GM18951 (cell line): ENCODE data around the gene RALGAPA2.

Source experiments
- POLR2A ChIP-seq: IDR thresholded peaks from 4 replicates; pipeline ENCODE4 v1.6.1; 2011; ENCODE audit warnings: mild to moderate bottlenecking; ENCODE audit not compliant: insufficient read length, insufficient read depth; ENCODE audit errors: extremely low read depth
- in situ Hi-C: fragments of 300-500 bp; cut with MboI; formaldehyde crosslinking; loops from one replicate; pipeline ENCODE4 v1.12.0; 2022; ENCODE audit warnings: low sequenced_read_pairs, mixed read lengths, inconsistent platforms; ENCODE audit not compliant: unreplicated experiment

The RALGAPA2 gene

DNA sequence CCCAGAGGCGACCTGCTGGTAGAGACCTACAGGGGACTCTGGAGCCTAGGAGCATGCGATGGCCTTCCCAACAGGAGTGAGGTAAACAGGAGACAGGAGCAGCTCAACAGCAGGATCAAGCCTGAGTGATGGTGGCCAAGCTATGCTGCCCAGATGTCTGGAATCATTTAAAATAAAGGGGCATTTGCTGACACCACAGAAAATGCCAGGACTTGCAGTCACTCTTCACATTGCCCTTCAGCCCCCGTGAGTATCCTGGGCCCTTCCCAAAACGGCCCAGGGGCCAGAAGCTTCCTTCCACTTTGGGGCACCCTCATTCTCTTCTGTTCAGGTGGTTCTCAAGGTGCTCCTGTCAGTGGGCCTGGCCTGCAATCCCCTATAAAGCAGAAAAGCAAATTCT is 321.3 kb downstream of the RALGAPA2 start:
- TF ChIP-seq POLR2A, result no peak
- in situ Hi-C loops, result no loop called here

DNA sequence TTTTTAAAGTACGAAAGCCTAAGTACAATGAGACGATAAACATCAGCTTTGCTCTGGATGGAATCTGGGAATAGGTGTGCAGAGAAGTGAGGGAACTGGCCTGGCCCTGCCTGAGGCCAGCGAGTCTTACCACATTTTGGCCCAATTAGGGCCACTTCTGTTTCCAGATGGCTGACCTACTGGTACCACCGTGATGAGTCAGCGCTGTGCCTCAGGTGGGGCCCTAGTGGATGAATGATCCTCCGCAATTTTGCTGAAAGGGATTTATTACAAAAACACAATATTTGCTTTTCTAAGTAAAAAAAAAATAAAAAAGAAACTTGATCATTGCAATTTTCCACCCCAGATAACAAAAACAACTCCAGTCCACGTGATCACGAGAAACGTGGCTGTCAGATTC is 322.1 kb downstream of the RALGAPA2 start:
- in situ Hi-C loops, result no loop called here
- no peak for TF ChIP-seq POLR2A

DNA sequence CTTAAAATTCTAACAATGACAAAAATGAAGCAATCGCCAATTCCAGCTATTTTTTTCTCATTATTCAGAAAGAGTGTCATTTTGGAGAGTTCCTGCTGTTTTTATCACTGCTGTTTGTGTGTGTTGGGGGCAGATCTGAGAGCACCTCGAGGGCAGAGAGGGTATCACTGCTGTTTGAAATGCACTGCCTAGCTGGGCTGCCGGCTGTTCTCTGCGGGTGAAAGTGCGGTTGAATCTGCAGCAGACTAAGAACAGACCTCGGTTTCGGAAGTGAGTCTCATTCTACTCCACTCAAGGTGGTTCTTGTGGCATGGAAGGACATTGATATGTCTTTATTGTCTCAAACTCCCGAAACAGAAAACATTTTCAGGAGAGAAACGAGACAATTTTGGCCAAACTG is 326.3 kb downstream of the RALGAPA2 start:
- in situ Hi-C loops, result no loop called here
- no peak for TF ChIP-seq POLR2A

DNA sequence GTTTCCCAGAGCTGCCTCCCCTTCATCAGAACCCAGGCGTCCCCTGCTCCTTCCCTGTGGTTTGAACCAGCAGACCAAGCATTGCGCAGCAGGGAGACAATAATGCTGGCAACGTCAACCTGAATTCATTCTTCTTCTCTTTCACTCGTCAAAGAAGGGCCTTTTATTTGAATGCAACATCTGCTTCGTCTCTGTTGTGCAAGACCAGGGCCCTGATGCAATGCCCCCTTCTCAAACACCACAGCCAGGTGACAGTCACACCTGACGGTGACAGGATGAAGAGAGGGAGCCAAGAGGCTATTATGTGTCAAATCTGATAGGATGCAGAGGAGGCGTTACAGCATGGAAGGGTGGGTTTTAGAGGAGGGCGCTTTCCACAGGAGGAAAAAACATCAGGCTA is 336.6 kb downstream of the RALGAPA2 start:
- in situ Hi-C loops, result no loop called here
- TF ChIP-seq POLR2A, result no peak

DNA sequence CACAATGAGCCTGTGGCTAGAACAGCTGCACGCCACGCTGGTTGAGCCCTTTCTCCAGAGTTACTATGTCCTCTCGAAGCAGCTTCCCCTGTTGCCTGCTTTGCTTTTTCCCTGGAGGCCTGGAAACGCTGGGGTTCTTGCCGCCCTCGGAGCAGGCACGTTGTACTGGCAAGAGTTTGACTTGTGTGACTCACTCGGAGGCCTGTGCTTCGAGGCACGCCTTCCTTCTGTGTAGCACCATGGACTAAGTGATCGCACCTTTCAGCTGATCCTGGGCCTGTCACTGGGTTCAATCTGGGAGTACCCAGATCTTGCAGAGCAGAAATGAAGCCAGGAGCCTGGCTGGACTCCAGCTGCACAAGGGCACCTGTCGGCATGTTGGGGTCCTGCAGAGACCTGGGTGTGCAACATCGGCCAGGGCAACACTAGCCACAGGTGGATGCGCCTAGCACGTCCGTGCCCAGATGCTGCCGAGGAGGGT is 339.3 kb downstream of the RALGAPA2 start:
- in situ Hi-C loops, result no loop called here
- TF ChIP-seq POLR2A, result no peak

DNA sequence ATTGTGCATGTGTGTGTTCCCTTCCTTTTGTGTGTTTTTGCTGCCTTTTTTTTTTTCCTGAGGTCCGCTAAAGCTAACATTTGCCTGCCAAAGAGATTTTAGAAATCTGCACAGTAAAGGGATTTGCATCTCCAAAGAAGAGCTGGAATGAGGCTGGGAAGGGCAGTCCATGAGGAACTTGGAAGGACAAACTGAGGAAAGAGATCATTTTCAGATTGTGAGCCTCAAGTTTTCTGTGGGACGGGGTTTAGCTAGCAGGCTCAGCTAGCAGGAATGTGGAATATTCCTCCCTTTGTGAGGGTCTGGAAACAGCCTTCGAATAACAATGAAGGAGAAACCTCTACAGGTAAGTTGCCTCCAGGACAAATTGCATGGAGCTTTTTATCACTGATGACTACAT is 340.8 kb downstream of the RALGAPA2 start:
- in situ Hi-C loops, result no loop called here

DNA sequence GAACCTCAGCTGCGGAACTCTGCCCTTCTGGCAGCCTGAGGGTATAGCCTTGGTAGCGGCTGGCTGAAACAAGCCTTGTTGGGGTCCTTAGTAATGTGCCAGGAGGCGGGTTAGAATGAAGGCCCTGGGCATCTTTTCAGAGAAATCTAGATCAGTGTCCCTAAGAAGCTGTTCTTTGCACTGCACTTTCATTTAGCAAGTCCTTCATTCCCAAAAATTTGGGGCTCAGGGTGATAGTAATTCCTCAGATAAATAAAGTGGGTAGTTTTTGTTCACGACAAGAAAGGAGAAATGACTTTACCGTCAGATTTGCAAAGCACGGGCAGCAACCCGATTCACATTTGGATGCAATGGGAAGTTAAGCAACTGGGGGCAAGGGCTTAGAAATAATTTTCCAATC is 341.4 kb downstream of the RALGAPA2 start:
- no peak for TF ChIP-seq POLR2A
- in situ Hi-C loops, result no loop called here

More for the DNA sequence above, 340.8 kb downstream of the RALGAPA2 start:
- TF ChIP-seq POLR2A, result no peak

DNA sequence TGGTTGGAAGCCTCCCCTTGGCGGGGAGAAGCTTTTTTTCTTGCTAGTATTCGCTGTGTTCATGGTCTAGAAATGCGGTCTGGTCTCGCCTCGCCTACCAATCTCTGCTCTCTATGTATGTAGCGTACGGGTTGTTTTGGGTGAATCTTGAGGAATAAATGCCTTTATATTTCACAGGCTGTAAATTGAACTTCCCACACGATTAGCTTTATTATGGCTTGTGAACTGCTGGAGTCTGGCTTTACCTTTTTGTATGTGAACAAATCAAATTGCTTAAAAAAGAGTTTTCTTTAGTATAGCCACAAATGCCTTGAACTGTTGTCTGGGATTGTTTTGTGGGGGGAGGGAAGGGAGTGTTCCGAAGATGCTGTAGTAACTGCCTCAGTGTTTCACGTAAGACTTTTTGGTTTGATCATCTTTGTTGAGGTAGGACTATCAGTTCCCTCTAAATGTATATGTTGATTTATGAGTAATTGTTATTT is 342.3 kb downstream of the RALGAPA2 start:
- no peak for TF ChIP-seq POLR2A
- in situ Hi-C loops, result no loop called here

DNA sequence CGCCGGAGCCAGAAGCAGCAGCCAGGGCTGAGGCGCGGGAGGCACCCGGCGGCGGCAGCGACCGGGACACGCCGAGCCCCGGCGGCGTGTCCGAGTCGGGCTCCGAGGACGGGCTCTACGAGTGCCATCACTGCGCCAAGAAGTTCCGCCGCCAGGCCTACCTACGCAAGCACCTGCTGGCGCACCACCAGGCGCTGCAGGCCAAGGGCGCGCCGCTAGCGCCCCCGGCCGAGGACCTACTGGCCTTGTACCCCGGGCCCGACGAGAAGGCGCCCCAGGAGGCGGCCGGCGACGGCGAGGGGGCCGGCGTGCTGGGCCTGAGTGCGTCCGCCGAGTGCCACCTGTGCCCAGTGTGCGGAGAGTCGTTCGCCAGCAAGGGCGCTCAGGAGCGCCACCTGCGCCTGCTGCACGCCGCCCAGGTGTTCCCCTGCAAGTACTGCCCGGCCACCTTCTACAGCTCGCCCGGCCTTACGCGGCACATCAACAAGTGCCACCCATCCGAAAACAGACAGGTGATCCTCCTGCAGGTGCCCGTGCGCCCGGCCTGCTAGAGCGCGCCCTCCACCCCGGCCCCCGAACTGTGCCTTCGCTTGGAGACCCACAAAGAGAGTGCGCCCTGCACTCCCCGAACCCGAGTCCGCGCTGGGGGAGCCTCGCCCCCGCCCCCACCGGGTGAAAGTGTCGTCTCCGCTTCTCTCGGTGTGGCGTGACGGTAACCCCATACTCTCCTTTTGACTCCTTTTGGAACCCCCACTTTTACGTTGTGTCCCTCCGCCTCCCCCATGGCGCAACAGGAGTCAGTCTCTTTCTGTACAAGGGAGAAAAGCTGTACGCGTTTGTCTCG is 343.0 kb downstream of the RALGAPA2 start:
- in situ Hi-C loops, result no loop called here
- TF ChIP-seq POLR2A, result no peak

DNA sequence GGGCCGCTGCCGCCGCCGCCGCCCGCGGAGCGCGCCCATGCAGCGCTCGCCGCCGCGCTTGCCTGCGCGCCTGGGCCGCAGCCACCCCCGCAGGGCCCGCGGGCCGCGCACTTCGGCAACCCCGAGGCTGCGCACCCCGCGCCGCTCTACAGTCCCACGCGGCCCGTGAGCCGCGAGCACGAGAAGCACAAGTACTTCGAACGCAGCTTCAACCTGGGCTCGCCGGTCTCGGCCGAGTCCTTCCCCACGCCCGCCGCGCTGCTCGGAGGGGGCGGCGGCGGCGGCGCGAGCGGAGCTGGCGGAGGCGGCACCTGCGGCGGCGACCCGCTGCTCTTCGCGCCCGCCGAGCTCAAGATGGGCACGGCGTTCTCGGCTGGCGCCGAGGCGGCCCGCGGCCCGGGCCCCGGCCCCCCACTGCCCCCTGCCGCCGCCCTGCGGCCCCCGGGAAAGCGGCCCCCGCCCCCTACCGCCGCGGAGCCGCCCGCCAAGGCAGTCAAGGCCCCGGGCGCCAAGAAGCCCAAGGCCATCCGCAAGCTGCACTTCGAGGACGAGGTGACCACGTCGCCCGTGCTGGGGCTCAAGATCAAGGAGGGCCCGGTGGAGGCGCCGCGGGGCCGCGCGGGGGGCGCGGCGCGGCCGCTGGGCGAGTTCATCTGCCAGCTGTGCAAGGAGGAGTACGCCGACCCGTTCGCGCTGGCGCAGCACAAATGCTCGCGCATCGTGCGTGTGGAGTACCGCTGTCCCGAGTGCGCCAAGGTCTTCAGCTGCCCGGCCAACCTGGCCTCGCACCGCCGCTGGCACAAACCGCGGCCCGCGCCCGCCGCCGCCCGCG is 343.8 kb downstream of the RALGAPA2 start:
- in situ Hi-C loops, result no loop called here
- no peak for TF ChIP-seq POLR2A

DNA sequence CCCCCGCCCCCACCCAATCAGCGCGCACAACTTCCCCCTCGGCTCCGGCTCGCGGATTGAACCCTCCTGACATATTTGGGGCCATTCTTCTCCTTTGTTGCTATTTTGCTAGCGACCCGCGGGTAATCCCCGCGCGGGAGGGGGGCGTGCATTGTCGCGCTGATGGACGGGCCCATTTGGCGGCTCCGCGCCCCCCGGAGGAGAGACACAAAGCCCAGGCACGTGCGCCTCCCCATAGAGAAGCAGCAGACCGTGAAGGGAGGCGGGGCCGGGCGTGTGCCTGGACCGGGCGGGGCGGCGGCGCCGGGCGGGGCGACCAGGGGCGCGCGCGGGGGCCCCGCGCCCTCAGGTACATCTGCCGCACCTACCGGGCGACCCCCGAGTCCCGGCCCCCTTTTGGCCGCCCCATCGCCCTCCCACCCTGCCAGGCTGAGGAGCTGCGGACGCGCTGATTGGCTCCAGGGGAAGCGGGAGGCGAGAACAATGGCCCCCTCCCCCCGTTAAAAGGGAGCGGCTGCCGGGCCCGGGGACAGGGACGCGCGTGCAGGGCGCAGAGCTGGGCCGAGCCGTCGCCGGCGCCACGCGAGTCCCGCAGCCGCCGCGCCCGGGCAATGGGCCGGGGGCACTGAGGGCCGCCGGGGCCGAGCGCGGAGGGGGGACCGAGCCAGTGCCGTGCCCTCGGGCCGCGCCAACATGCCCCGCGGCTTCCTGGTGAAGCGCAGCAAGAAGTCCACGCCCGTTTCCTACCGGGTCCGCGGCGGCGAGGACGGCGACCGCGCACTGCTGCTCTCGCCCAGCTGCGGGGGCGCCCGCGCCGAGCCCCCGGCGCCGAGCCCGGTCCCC is 344.6 kb downstream of the RALGAPA2 start, which contains the start of gene INSM1:
INSM1 (plus strand) TSS at position 530 of the 843 bp plus-strand sequence; CDS start at position 694, 164 bp downstream.
- in situ Hi-C loops, result no loop called here
- no peak for TF ChIP-seq POLR2A

DNA sequence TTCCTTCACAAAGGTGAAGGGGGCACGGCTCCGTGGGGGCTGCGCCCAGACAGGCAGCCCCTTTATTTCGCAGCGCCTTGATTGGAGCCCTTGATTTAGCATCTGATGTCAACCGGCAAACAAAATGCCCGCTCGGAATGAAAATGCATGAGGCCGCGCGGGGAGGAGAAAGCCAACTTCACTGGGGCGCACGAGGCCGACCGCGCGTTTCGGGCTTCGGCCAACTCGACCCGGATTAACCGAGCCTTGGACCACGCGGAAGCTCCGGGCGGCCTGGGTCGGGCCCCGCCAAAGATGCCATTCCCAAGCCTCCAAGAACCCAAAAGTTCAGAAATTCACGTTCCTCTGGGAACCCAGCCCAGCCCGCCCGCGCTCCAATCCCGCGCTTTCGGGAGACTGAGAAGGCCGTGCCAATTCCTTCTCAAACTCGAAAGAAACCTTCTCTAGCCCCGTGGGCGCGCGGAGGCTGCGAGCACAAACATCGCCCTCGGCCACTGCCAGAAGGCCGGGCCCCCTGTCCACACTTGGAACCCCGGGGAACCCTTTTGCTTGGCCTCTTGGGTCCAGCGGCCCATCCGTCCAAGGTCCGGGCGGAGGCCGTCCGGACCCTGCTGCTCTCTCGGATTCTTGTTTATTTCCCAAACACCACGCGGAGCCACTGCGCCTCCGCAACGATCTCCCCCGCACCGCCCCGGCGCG is 345.4 kb downstream of the RALGAPA2 start:
- TF ChIP-seq POLR2A, result no peak
- in situ Hi-C loops, result no loop called here
